Effector CD4-positive, alpha-beta T cell (primary cell): ENCODE results near the gene MAP2K7.
"Not testable (repeated sequence)": the region's sequence is repeated elsewhere in the genome, so short reads cannot be mapped to it uniquely, and the experiment has no call there.

Experiments used
- DNase-seq: peaks from one replicate; pipeline ENCODE4 v3.0.0-alpha.2; 2020
- total RNA-seq: gene quantifications from one replicate; lab custom pipeline; 2026; lab: John Stamatoyannopoulos, UW

Gene MAP2K7
- 53.5 reads per million, percentile 70 among the genes with 10 or more reads in this experiment for total RNA-seq

- DNase-seq = peak; percentile 100
Observed at GRCh38 chr19:7903244-7904073, at the start of gene MAP2K7. Gene MAP2K7 (plus strand): TSS chr19:7903877. CDS start chr19:7903945, 68 bp downstream.

GRCh38 chr19:7855426-7856108 lies 48.1 kb upstream of the MAP2K7 start:
- DNase-seq = no peak

- no peak for DNase-seq
Observed at GRCh38 chr19:7856109-7856591, 47.5 kb upstream of the MAP2K7 start.

GRCh38 chr19:7856679-7857663 lies 46.7 kb upstream of the MAP2K7 start:
- no peak for DNase-seq

- DNase-seq = no peak
Observed at GRCh38 chr19:7857727-7858108, 46.0 kb upstream of the MAP2K7 start.

GRCh38 chr19:7858109-7858770 lies 45.4 kb upstream of the MAP2K7 start:
- no peak for DNase-seq

- DNase-seq = not testable (repeated sequence)
Observed at GRCh38 chr19:7859087-7859486, 44.6 kb upstream of the MAP2K7 start.

GRCh38 chr19:7859831-7860713 lies 43.6 kb upstream of the MAP2K7 start:
- DNase-seq = no peak

- no peak for DNase-seq
Observed at GRCh38 chr19:7860714-7861618, 42.7 kb upstream of the MAP2K7 start.

- DNase-seq = no peak
Observed at GRCh38 chr19:7861619-7862412, 41.9 kb upstream of the MAP2K7 start.

GRCh38 chr19:7862413-7862951 lies 41.2 kb upstream of the MAP2K7 start:
- DNase-seq = peak; percentile 57

- DNase-seq = no peak
Observed at GRCh38 chr19:7863157-7863970, 40.3 kb upstream of the MAP2K7 start.

GRCh38 chr19:7863971-7864689 lies 39.5 kb upstream of the MAP2K7 start:
- no peak for DNase-seq

- no peak for DNase-seq
Observed at GRCh38 chr19:7864690-7865074, 39.0 kb upstream of the MAP2K7 start.

- no peak for DNase-seq
Observed at GRCh38 chr19:7865262-7865911, 38.3 kb upstream of the MAP2K7 start.

GRCh38 chr19:7866399-7867091 lies 37.1 kb upstream of the MAP2K7 start:
- no peak for DNase-seq
